IMR-90 (cell line): ENCODE results near the gene RBP5. TPM values are rescaled to one million over a fixed set of nuclear protein-coding genes. Genes with fewer than 3 reads are reported as not detected.

Experiments
- ATAC-seq: fragments of 200-7000 bp; cut with Tn5 transposase; 2 replicates; pipeline ENCODE4 v1.9.1; 2020; ENCODE audit warnings: low read depth, mild to moderate bottlenecking, moderate library complexity
- BruUV-seq: library from RNA; stranded (reverse); fragments of 400-500 nt; replicated peaks from 2 replicates; lab custom pipeline; 2021; lab: Mats Ljungman, UMichigan
- CTCF ChIA-PET: fragments of 300-600 bp; formaldehyde crosslinking; extraction: SDS; loops from one replicate; lab custom pipeline; 2021; ENCODE audit warnings: antibody characterized with exemption; lab: Yijun Ruan, JAX
- POLR2A ChIA-PET: fragments of 300-600 bp; sonication (Branson Sonifier 250); formaldehyde crosslinking; loops from one replicate; lab custom pipeline; 2022; ENCODE audit warnings: antibody characterized with exemption; ENCODE audit not compliant: unreplicated experiment; lab: Charles Lee
- DNase-seq: peaks from one replicate; pipeline ENCODE4 v3.0.0; 2013
- H2AFZ ChIP-seq: replicated peaks from 2 replicates; pipeline ENCODE3; 2013; ENCODE audit warnings: low read length, mild to moderate bottlenecking; ENCODE audit not compliant: poor library complexity
- H2AK5ac ChIP-seq: 2 replicates; pipeline ENCODE4 v1.6.1; 2013; ENCODE audit warnings: low read depth, low read length, inconsistent platforms
- H2AK9ac ChIP-seq: replicated peaks from 2 replicates; pipeline ENCODE3; 2013; ENCODE audit warnings: mild to moderate bottlenecking, low read depth, low read length, moderate library complexity; ENCODE audit not compliant: poor library complexity
- H2BK120ac ChIP-seq: 2 replicates; pipeline ENCODE4 v1.6.1; 2013; ENCODE audit warnings: low read depth, low read length, inconsistent platforms
- H2BK15ac ChIP-seq: 3 replicates; pipeline ENCODE4 v1.6.1; 2013; ENCODE audit warnings: low read depth, low read length, inconsistent platforms
- H2BK20ac ChIP-seq: 2 replicates; pipeline ENCODE4 v1.6.1; 2013; ENCODE audit warnings: low read depth, mild to moderate bottlenecking, inconsistent platforms, low read length, moderate library complexity
- H2BK5ac ChIP-seq: 2 replicates; pipeline ENCODE4 v1.6.1; 2013; ENCODE audit warnings: mild to moderate bottlenecking, low read depth, low read length, inconsistent platforms; ENCODE audit not compliant: poor library complexity, severe bottlenecking
- H3K14ac ChIP-seq: replicated peaks from 2 replicates; pipeline ENCODE4 v1.6.1; 2013; ENCODE audit warnings: low read depth, low read length, inconsistent platforms
- H3K18ac ChIP-seq: 2 replicates; pipeline ENCODE4 v1.6.1; 2013; ENCODE audit warnings: low read depth, low read length, control low read depth
- H3K23ac ChIP-seq: 2 replicates; pipeline ENCODE4 v1.6.1; 2013; ENCODE audit warnings: low read depth, low read length, inconsistent platforms
- H3K27ac ChIP-seq: 2 replicates; pipeline ENCODE4 v1.5.1; 2013; ENCODE audit warnings: mild to moderate bottlenecking, control low read depth, low read length; ENCODE audit not compliant: insufficient read depth
- H3K27me3 ChIP-seq: 2 replicates; pipeline ENCODE4 v1.6.1; 2013; ENCODE audit warnings: low read length; ENCODE audit not compliant: control insufficient read depth, insufficient read depth
- H3K36me3 ChIP-seq: 2 replicates; pipeline ENCODE4 v1.6.1; 2013; ENCODE audit warnings: low read length, mixed read lengths; ENCODE audit not compliant: control insufficient read depth, insufficient read depth
- H3K4ac ChIP-seq: 2 replicates; pipeline ENCODE4 v1.6.1; 2013; ENCODE audit warnings: low read depth, low read length, inconsistent platforms
- H3K4me1 ChIP-seq: 2 replicates; pipeline ENCODE4 v1.6.1; 2013; ENCODE audit warnings: low read length, mixed read lengths; ENCODE audit not compliant: control insufficient read depth, insufficient read depth
- H3K4me2 ChIP-seq: 2 replicates; pipeline ENCODE4 v1.6.1; 2013; ENCODE audit warnings: low read depth, mild to moderate bottlenecking, control low read depth, low read length, moderate library complexity
- H3K4me3 ChIP-seq: 2 replicates; pipeline ENCODE4 v1.5.1; 2013; ENCODE audit warnings: low read depth, mild to moderate bottlenecking, control low read depth, low read length, moderate library complexity; ENCODE audit not compliant: insufficient read depth
- H3K56ac ChIP-seq: 2 replicates; pipeline ENCODE4 v1.6.1; 2013; ENCODE audit warnings: low read length, inconsistent platforms; ENCODE audit not compliant: insufficient read depth; ENCODE audit errors: extremely low read depth
- H3K79me1 ChIP-seq, 2 experiments: 2 replicates each; pipeline ENCODE4 v1.6.1; 2013; ENCODE audit warnings: low read length in 2 of 2, inconsistent platforms in 1 of 2, low read depth in 1 of 2
- H3K9ac ChIP-seq: 2 replicates; pipeline ENCODE4 v1.6.1; 2013; ENCODE audit warnings: low read depth, low read length, control low read depth
- H3K9me1 ChIP-seq: 2 replicates; pipeline ENCODE4 v1.6.1; 2013; ENCODE audit warnings: low read length, inconsistent platforms; ENCODE audit not compliant: insufficient read depth
- H3K9me3 ChIP-seq: 2 replicates; pipeline ENCODE4 v1.6.1; 2013; ENCODE audit warnings: low read length; ENCODE audit not compliant: control insufficient read depth, insufficient read depth
- H4K20me1 ChIP-seq: 2 replicates; pipeline ENCODE4 v1.6.1; 2013; ENCODE audit warnings: low read length, inconsistent platforms; ENCODE audit not compliant: insufficient read depth
- H4K5ac ChIP-seq: 2 replicates; pipeline ENCODE4 v1.6.1; 2013; ENCODE audit warnings: mild to moderate bottlenecking, low read depth, low read length, control low read depth
- H4K8ac ChIP-seq, 2 experiments: 2 replicates each; pipeline ENCODE4 v1.6.1; 2013; ENCODE audit warnings: low read depth in 2 of 2, low read length in 2 of 2, control low read depth in 1 of 2, inconsistent platforms in 1 of 2
- H4K91ac ChIP-seq: 2 replicates; pipeline ENCODE4 v1.6.1; 2013; ENCODE audit warnings: low read depth, low read length, inconsistent platforms; ENCODE audit not compliant: insufficient read depth
- CTCF ChIP-seq: conservative IDR thresholded peaks from 2 replicates; pipeline ENCODE4 v1.5.1; 2012; ENCODE audit warnings: mild to moderate bottlenecking, low read depth, low read length, improper control_type of control experiment
- ELK1 ChIP-seq: fragments of 150-350 bp; IDR thresholded peaks from 2 replicates; pipeline ENCODE4 v1.6.1; 2016; ENCODE audit warnings: low read depth, mild to moderate bottlenecking, low read length, moderate library complexity, borderline replicate concordance
- MAFK ChIP-seq: IDR thresholded peaks from 2 replicates; pipeline ENCODE4 v1.6.1; 2012; ENCODE audit warnings: low read depth, low read length, improper control_type of control experiment
- NFE2L2 ChIP-seq: fragments of 150-350 bp; IDR thresholded peaks from 2 replicates; pipeline ENCODE4 v1.6.1; 2016; ENCODE audit warnings: low read depth, mild to moderate bottlenecking, low read length
- RAD21 ChIP-seq: IDR thresholded peaks from 2 replicates; pipeline ENCODE4 v1.6.1; 2012; ENCODE audit warnings: low read length, improper control_type of control experiment
- WGBS, 2 experiments: methylation state at CpG; one replicate each; pipeline versions ENCODE4 v1.1.5 to v1.1.7; 2013; ENCODE audit warnings: missing lambda C conversion rate in 2 of 2; ENCODE audit not compliant: insufficient read length in 1 of 2; ENCODE audit errors: extremely low coverage in 2 of 2; 5-methylcytosine and 5-hydroxymethylcytosine counted together
- dilution Hi-C: fragments of 300-500 bp; cut with HindIII; formaldehyde crosslinking; loops from one replicate; pipeline ENCODE4 v1.14.3; 2018; ENCODE audit warnings: low sequenced_read_pairs; ENCODE audit not compliant: unreplicated experiment
- in situ Hi-C: fragments of 300-500 bp; cut with MboI; formaldehyde crosslinking; loops from 3 replicates; pipeline ENCODE4 v1.14.3; 2019; ENCODE audit warnings: low sequenced_read_pairs, inconsistent platforms, mixed read lengths
- intact Hi-C: fragments of 100-400 bp; cut with micrococcal nuclease; formaldehyde crosslinking; loops from 2 replicates; pipeline ENCODE4 v1.10.0; 2022
- polyA plus RNA-seq, 3 experiments: library from polyadenylated mRNA; depleted of rRNA; stranded (reverse); fragments of >200 nt; gene quantifications; 2 replicates each; pipeline ENCODE4 v1.2.3, GENCODE V29; 2012; ENCODE audit warnings: low replicate concordance in 1 of 3
- total RNA-seq: library from RNA; depleted of rRNA; stranded (reverse); fragments of >200 nt; gene quantifications from 2 replicates; pipeline ENCODE4 v1.2.3, GENCODE V29; 2012

Gene RBP5
- total and polyA plus RNA-seq, 2 of the 4 experiments (the other 2 are of a cell fraction): 0.15 TPM; not detected in 1

- H2BK15ac ChIP-seq: no peak overlapping the region
- no peak overlapping the region for H3K9ac ChIP-seq
- no peak overlapping the region for H2AK9ac ChIP-seq
- DNase-seq (no peak), ATAC-seq (no peak)
- no peak overlapping the region for H4K91ac ChIP-seq
- peaks cover 16% of the 10 kb centered on the region for H3K27me3 ChIP-seq
- no peaks in the 10 kb centered on the region for H3K9me1 ChIP-seq
- H3K36me3 ChIP-seq: peaks cover 12% of the 10 kb centered on the region
- no peak overlapping the region for H2BK120ac ChIP-seq
- H4K20me1 ChIP-seq: no peaks in the 10 kb centered on the region; the same call in 1 of the 2 replicates
- dilution Hi-C loops (no loop called here), in situ Hi-C loops (no loop called here), intact Hi-C loops (no loop called here)
- no peak overlapping the region for H2BK5ac ChIP-seq
- no TSS peak for BruUV-seq
- TF ChIP-seq ELK1 (no peak), RAD21 (no peak), CTCF (no peak), NFE2L2 (no peak), MAFK (no peak)
- H3K23ac ChIP-seq: no peak overlapping the region
- no peak overlapping the region for H3K4me3 ChIP-seq
- H3K79me1 ChIP-seq: no peaks in the 10 kb centered on the region
- no peak overlapping the region for H3K27ac ChIP-seq
- H2AFZ ChIP-seq: no peak overlapping the region
- no peak overlapping the region for H3K56ac ChIP-seq
- no peak overlapping the region for H3K14ac ChIP-seq
- POLR2A ChIA-PET: no interaction called here
- H3K4ac ChIP-seq: no peak overlapping the region
- no peak overlapping the region for H3K18ac ChIP-seq
- 88% methylated on average over 4 of the region's 7 CpGs; no CpG with 5 or more reads in 1 of the 2 experiments for WGBS, 2 experiments
- H3K4me1 ChIP-seq: no peaks in the 10 kb centered on the region
- CTCF ChIA-PET: no interaction called here
- H3K9me3 ChIP-seq: no peaks in the 10 kb centered on the region; the same call in 1 of the 2 replicates
- no peak overlapping the region for H3K4me2 ChIP-seq
- no peak overlapping the region for H2AK5ac ChIP-seq
- H4K8ac ChIP-seq: no peak overlapping the region
- H2BK20ac ChIP-seq: no peak overlapping the region
- H4K5ac ChIP-seq: no peak overlapping the region
Measured at GRCh38 chr12:7160183-7160582, 31.5 kb upstream of the RBP5 start.
